ENCODE results near the gene LGMN. TPM values are rescaled to one million over a fixed set of nuclear protein-coding genes. Genes with fewer than 3 reads are reported as not detected.
A peak's percentile ranks its signal among the peaks of the same experiment; 100 is the strongest.

The LGMN gene
- total RNA-seq, 1 experiment from 2014 or later, result 51.5 TPM

DNA sequence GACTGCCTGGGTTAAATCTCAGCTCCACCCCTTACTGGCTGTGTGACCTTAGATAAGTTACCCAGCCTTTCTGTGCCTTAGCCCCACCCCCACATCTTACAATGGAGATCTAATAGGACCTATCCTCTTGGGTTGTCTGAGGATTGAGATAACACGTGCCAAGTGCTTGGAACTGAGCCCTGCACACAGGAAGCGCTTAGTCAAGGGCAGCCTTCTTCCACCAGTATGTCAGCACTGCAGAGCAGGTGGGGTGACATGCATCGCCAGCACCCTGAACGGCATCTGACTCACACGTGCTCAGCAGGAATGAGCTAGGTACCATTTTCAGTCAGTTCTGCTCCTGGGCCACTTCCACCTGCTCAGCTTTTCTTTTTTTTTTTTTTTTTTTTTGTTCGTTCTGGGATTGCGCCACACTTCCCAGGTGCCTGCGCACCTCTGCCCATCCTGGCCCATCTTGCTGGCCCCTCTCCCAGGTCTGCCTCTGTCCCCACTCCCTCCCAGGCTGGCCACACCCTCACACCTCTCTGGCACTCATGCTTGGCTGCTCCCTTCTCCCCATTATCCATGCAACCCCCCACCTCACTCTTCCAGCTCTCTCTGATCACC is 19.6 kb downstream of the LGMN start:
- no peak for DNase-seq (ENCODE audit: low spot score)

- DNase-seq (ENCODE audit: low spot score), result no peak
Observed at GRCh38 chr14:92726933-92727262, 21.5 kb downstream of the LGMN start.

DNA sequence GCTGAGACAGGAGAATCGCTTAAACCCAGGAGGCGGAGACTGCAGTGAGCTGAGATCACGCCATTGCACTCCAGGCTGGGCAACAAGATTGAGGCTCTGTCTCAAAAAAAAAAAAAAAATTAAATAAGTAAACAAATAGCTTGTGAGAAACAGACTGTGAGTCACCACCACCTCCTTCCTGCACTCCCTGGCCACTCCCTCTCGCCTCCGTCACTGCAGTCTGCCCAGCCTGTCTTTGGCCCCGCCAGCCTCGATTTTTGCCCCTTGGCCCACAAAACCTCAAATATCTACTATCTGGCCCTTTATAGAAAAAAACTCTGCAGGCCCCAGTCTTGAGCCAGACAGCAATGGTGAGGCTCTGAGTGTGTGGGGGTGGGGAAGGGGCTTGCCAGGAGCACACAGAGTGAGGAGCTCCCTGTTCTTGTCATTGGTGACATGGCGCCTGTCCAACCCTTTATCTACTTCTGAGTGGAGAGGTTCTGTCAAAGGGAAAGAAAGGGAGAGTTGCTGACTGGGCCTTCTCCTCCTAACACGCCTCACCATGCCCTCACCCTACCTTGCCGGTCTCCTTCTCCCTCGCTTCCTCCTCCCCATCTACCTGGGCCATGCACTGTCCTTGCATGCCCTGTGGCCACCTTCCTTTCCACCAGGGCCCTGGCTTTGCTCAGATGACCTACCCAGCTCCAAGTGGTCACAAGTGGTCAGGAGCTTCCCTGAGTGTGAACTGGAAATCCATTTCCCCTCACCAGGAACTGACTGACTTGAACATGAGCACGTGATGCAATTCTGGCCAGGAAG is 22.1 kb downstream of the LGMN start:
- DNase-seq (ENCODE audit: low spot score), result peak; percentile 79

DNA sequence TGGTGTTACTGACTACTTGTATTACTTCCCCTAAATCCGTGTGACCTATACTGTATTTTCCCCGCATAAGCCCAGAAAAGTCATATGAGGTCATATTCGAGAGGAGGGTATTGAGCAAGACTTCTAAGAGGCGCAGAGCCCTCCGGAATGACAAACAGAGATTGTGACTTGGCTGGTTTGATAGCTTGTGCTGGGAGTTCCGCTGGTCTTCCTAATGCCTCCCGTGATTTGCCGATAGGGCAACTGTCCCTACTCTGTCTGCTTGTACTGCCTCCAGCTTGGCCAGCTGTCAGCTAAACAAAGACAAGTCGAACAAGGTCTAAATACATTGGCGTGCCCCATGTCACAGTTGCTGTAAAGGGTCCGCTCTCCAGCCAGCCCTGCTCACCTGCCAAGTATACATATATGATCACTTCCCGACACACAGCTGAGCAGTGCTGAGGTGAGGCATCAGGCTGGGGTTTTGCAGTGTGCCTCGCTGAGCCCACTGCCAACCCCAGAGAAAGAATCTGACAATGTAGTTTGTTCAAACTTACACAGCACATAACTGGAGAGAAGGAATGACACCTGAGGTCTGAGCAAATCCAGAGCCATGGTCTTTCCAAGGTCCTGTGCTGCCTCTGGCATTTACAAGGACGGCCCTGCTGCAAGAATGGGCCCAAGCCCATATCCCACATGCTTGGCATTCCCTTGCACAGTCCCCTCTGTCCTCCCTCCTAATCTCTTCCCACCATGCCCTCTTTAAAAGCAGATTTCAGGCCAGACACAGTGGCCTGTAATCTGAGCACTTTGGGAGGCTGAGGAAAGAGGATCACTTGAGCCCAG is 23.7 kb downstream of the LGMN start:
- DNase-seq (ENCODE audit: low spot score), result no peak

- peak; percentile 78 for DNase-seq (ENCODE audit: low spot score)
Observed at GRCh38 chr14:92719890-92720323, 28.5 kb downstream of the LGMN start.

- DNase-seq (ENCODE audit: low spot score), result no peak
Observed at GRCh38 chr14:92719421-92719820, 29.0 kb downstream of the LGMN start.

GRCh38 chr14:92718664-92719063 is 29.8 kb downstream of the LGMN start:
- DNase-seq (ENCODE audit: low spot score), result no peak

GRCh38 chr14:92717571-92718042 is 30.8 kb downstream of the LGMN start:
- no peak for DNase-seq (ENCODE audit: low spot score)

- DNase-seq (ENCODE audit: low spot score), result no peak
Observed at GRCh38 chr14:92716131-92716530, 32.3 kb downstream of the LGMN start.

- DNase-seq (ENCODE audit: low spot score), result peak; percentile 77
Observed at GRCh38 chr14:92714739-92715307, 33.6 kb downstream of the LGMN start.

- no peak for DNase-seq (ENCODE audit: low spot score)
Observed at GRCh38 chr14:92712654-92713051, 35.8 kb downstream of the LGMN start.

- no peak for DNase-seq (ENCODE audit: low spot score)
Observed at GRCh38 chr14:92711976-92712653, 36.3 kb downstream of the LGMN start.

- no peak for DNase-seq (ENCODE audit: low spot score)
Observed at GRCh38 chr14:92710001-92710341, 38.5 kb downstream of the LGMN start.

DNA sequence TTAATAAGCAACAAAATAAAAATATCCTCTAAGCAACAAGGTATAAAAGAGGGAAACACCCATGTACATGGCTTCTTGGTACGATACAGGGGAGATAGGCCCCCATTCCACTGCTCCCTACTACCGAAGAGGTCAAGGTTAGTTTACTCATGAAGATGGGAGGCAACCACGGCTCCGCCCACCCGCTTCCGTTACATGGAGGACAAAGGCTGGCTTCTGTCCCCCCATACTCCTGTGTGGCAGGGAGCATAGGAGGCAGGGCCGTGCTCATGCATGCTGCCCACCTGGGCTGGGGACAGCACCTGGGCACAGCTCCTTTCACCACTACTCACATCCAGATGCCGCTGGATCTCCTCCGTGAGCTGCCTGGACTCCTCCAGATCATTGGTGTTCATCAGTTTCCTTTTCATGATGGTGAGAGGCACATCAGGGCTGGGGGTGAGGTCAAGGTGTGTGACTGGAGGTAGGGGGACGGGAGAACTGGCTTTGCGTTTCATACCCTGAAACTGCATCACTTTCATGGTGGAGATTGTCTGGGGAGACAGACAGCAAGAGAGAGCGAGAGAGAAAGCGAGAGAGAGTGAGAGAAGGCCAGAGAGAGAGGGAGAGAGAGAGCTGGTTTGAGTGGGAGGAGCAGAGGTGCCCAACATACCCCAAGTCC is 39.0 kb downstream of the LGMN start:
- no peak for DNase-seq (ENCODE audit: low spot score)

GRCh38 chr14:92706386-92706785 is 42.0 kb downstream of the LGMN start:
- DNase-seq (ENCODE audit: low spot score), result no peak

DNA sequence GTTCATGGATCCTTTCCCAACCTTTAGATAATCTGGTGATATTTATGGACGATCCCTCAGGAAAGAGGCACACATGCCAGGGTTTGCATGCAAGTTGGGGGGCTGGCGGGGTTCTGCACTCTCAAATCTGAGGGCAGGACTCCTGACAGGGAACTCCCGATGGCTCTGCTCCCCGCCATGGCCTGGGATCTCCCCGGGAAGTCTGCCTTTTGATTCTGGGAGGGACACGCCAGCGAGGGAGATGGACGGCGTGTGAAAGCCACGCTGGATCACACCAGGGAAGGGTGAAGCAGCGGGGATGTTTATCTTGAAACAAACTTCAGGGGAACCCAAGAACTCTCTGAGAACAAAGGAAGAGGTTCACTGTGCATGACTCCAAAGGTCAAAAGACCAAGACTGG is 43.6 kb downstream of the LGMN start:
- no peak for DNase-seq (ENCODE audit: low spot score)

- no peak for DNase-seq (ENCODE audit: low spot score)
Observed at GRCh38 chr14:92704036-92704804, 44.2 kb downstream of the LGMN start.

- no peak for DNase-seq (ENCODE audit: low spot score)
Observed at GRCh38 chr14:92703516-92703915, 44.9 kb downstream of the LGMN start.

DNA sequence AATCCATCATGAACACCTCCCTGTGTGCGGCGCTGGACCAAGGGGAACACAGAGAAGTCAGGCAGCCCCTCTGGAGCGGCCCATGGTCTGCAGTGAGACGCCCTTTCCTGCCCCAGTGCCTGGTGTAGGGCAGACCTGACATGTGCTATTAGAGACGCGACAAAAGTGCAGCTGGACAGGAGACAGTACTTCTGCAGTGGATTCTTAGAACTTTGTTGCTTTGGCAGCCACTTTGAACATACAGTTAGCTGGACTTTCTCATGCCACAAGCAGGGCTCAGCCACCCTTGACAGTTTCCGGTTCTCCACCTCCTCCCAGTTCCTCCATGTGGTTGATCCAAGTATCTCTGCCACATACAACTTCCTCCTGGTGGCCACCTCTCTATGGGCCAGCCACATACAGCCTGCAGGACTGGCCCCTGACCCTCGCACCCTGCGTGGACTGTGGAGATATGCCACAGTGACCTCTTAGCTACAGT is 45.9 kb downstream of the LGMN start:
- no peak for DNase-seq (ENCODE audit: low spot score)

- DNase-seq (ENCODE audit: low spot score), result no peak
Observed at GRCh38 chr14:92701826-92702225, 46.6 kb downstream of the LGMN start.

Measured in HT-29 (cell line).